GM23338 (cell line): ENCODE results near the gene PTPRA. TPM values are rescaled to one million over a fixed set of nuclear protein-coding genes. Genes with fewer than 3 reads are reported as not detected.

Experiments used
- ATAC-seq: fragments of 200-7000 bp; cut with Tn5 transposase; 3 replicates; pipeline ENCODE4 v1.9.1; 2020
- DNase-seq: peaks from one replicate; pipeline ENCODE4 v3.0.0-alpha.2; 2015; ENCODE audit warnings: low spot score
- H2AFZ ChIP-seq: fragments of 200-600 bp; sonication (generic); 2 replicates; pipeline ENCODE4 v1.8.0; 2016; ENCODE audit warnings: antibody characterized with exemption, mild to moderate bottlenecking, moderate library complexity
- H3F3A ChIP-seq: fragments of 200-600 bp; sonication (generic); replicated peaks from 2 replicates; pipeline ENCODE4 v1.8.0; 2017; ENCODE audit warnings: antibody characterized with exemption, mixed run types, low read depth
- H3K27ac ChIP-seq: fragments of 200-600 bp; sonication (generic); 2 replicates; pipeline ENCODE4 v1.6.1; 2016; ENCODE audit warnings: low read depth
- H3K27me3 ChIP-seq: fragments of 200-600 bp; sonication (generic); 2 replicates; pipeline ENCODE4 v1.8.0; 2016; ENCODE audit warnings: mild to moderate bottlenecking, mixed run types, moderate library complexity; ENCODE audit not compliant: insufficient read depth
- H3K36me3 ChIP-seq: fragments of 200-600 bp; sonication (generic); 2 replicates; pipeline ENCODE4 v1.8.0; 2016; ENCODE audit warnings: mild to moderate bottlenecking; ENCODE audit not compliant: insufficient read depth
- H3K4me1 ChIP-seq: fragments of 200-600 bp; sonication (generic); 2 replicates; pipeline ENCODE4 v1.8.0; 2016; ENCODE audit warnings: mild to moderate bottlenecking, moderate library complexity; ENCODE audit not compliant: insufficient read depth
- H3K4me2 ChIP-seq: fragments of 200-600 bp; sonication (generic); 2 replicates; pipeline ENCODE4 v1.7.1; 2017; ENCODE audit warnings: mixed run types
- H3K4me3 ChIP-seq: fragments of 200-600 bp; sonication (generic); 2 replicates; pipeline ENCODE4 v1.6.1; 2016; ENCODE audit warnings: mixed run types
- H3K79me2 ChIP-seq: fragments of 200-600 bp; sonication (generic); replicated peaks from 2 replicates; pipeline ENCODE4 v1.8.0; 2017; ENCODE audit warnings: mild to moderate bottlenecking; ENCODE audit not compliant: insufficient read depth
- H3K9me2 ChIP-seq: fragments of 200-600 bp; sonication (generic); 2 replicates; pipeline ENCODE4 v1.8.0; 2017; ENCODE audit not compliant: insufficient read depth
- H4K20me1 ChIP-seq: fragments of 200-600 bp; sonication (generic); replicated peaks from 2 replicates; pipeline ENCODE4 v1.8.0; 2017; ENCODE audit warnings: mild to moderate bottlenecking; ENCODE audit not compliant: insufficient read depth
- H3K27ac Mint-ChIP-seq: 2 replicates; pipeline ENCODE4 v1.8.0; 2020; ENCODE audit warnings: inconsistent platforms, mild to moderate bottlenecking, moderate library complexity, mixed read lengths
- H3K27me3 Mint-ChIP-seq: 3 replicates; pipeline ENCODE4 v1.8.0; 2022; ENCODE audit warnings: low read depth, mild to moderate bottlenecking, moderate library complexity, mixed read lengths, inconsistent platforms; ENCODE audit not compliant: insufficient read depth, poor library complexity
- H3K36me3 Mint-ChIP-seq: 3 replicates; pipeline ENCODE4 v1.8.0; 2021; ENCODE audit warnings: low read depth, mild to moderate bottlenecking, inconsistent platforms, moderate library complexity, mixed read lengths
- H3K4me1 Mint-ChIP-seq: 3 replicates; pipeline ENCODE4 v1.8.0; 2020; ENCODE audit warnings: mild to moderate bottlenecking, inconsistent platforms, mixed read lengths
- H3K4me3 Mint-ChIP-seq: 3 replicates; pipeline ENCODE4 v1.8.0; 2021; ENCODE audit warnings: moderate library complexity, mild to moderate bottlenecking, inconsistent platforms, mixed read lengths
- H3K9me3 Mint-ChIP-seq: 3 replicates; pipeline ENCODE4 v1.8.0; 2020; ENCODE audit warnings: moderate library complexity, mild to moderate bottlenecking, inconsistent platforms, mixed read lengths
- CREB1 ChIP-seq: fragments of 250-450 bp; sonication (Bioruptor Pico); IDR thresholded peaks from 2 replicates; pipeline ENCODE4 v1.5.0; 2020; ENCODE audit warnings: low read depth, mild to moderate bottlenecking, moderate library complexity
- EZH2phosphoT487 ChIP-seq: fragments of 200-600 bp; sonication (generic); IDR thresholded peaks from one replicate; pipeline ENCODE4 v1.8.1; 2018; ENCODE audit warnings: antibody characterized with exemption; ENCODE audit not compliant: unreplicated experiment
- JUNB ChIP-seq: IDR thresholded peaks from one replicate; pipeline ENCODE4 v1.6.1; 2016; ENCODE audit warnings: antibody characterized with exemption; ENCODE audit not compliant: unreplicated experiment
- NANOG ChIP-seq: IDR thresholded peaks from 2 replicates; pipeline ENCODE4 v1.6.1; 2016; ENCODE audit warnings: antibody characterized with exemption, borderline replicate concordance
- POLR2AphosphoS5 ChIP-seq: IDR thresholded peaks from 2 replicates; pipeline ENCODE4 v1.6.1; 2016; ENCODE audit warnings: antibody characterized with exemption, low read depth
- STAT1 ChIP-seq: IDR thresholded peaks from one replicate; pipeline ENCODE4 v1.6.1; 2016; ENCODE audit warnings: antibody characterized with exemption; ENCODE audit not compliant: unreplicated experiment
- ZNF331 ChIP-seq: fragments of 250-450 bp; sonication (Bioruptor Pico); IDR thresholded peaks from 2 replicates; pipeline ENCODE4 v1.5.0; 2020; ENCODE audit warnings: low read depth, mild to moderate bottlenecking, moderate library complexity
- polyA plus RNA-seq: library from polyadenylated mRNA; unstranded; fragments of >200 nt; fragmentation: Nextera tagmentation; extraction: Ambion mirVana; gene quantifications from 2 replicates; pipeline ENCODE4 v1.2.1, GENCODE V29; 2016
- total RNA-seq: library from RNA; depleted of rRNA; stranded (reverse); fragments of >200 nt; shearing (Covaris generic); gene quantifications from 2 replicates; pipeline ENCODE4 v1.2.3, GENCODE V29; 2014
- TF ChIP-seq, protein P1 (sequence below): IDR thresholded peaks from one replicate; pipeline ENCODE4 v1.6.1; 2018; ENCODE audit warnings: antibody characterized with exemption; ENCODE audit not compliant: unreplicated experiment
- TF ChIP-seq, protein P2 (sequence below), 2 experiments: fragments of 200-600 bp in 1 of 2; sonication (generic) in 1 of 2; conservative IDR thresholded peaks; 2 replicates each; pipeline versions ENCODE4 v1.5.1 to v1.6.1; 2016 to 2017; ENCODE audit warnings: antibody characterized with exemption in 2 of 2, low read depth in 2 of 2, mild to moderate bottlenecking in 2 of 2, moderate library complexity in 1 of 2
- TF ChIP-seq, protein P3 (sequence below): fragments of 250-450 bp; sonication (Bioruptor Pico); IDR thresholded peaks from 2 replicates; pipeline ENCODE4 v1.5.0; 2020; ENCODE audit warnings: mild to moderate bottlenecking, moderate library complexity
- TF ChIP-seq, protein P4 (sequence below): IDR thresholded peaks from 2 replicates; pipeline ENCODE4 v1.6.1; 2016; ENCODE audit warnings: antibody characterized with exemption

Gene PTPRA
- total and polyA plus RNA-seq, 2 experiments from 2014 or later = 37.8 to 39.3 TPM

DNA sequence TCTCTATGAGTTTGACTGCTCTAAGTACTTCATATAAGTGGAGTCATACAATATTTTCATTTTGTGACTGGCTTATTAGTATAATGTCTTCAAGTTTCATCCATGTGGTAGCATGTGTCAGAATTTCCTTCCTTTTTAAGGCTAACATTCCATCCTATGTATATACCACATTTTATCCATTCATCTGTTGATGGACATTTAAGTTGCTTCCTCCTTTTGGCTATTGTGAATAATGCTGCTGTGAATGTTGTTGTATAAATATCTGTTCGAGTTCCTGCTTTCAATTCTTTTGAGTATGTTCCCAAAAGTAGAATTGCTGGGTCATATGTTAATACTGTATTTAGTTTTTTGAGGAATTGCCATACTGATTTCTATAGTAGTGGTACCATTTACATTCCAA, 79.5 kb downstream of the PTPRA start (continued):
- TF ChIP-seq, protein P1, sequence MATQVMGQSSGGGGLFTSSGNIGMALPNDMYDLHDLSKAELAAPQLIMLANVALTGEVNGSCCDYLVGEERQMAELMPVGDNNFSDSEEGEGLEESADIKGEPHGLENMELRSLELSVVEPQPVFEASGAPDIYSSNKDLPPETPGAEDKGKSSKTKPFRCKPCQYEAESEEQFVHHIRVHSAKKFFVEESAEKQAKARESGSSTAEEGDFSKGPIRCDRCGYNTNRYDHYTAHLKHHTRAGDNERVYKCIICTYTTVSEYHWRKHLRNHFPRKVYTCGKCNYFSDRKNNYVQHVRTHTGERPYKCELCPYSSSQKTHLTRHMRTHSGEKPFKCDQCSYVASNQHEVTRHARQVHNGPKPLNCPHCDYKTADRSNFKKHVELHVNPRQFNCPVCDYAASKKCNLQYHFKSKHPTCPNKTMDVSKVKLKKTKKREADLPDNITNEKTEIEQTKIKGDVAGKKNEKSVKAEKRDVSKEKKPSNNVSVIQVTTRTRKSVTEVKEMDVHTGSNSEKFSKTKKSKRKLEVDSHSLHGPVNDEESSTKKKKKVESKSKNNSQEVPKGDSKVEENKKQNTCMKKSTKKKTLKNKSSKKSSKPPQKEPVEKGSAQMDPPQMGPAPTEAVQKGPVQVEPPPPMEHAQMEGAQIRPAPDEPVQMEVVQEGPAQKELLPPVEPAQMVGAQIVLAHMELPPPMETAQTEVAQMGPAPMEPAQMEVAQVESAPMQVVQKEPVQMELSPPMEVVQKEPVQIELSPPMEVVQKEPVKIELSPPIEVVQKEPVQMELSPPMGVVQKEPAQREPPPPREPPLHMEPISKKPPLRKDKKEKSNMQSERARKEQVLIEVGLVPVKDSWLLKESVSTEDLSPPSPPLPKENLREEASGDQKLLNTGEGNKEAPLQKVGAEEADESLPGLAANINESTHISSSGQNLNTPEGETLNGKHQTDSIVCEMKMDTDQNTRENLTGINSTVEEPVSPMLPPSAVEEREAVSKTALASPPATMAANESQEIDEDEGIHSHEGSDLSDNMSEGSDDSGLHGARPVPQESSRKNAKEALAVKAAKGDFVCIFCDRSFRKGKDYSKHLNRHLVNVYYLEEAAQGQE = no peak
- TF ChIP-seq CREB1 (CRISPR knock-in tag) = no peak
- no peak for TF ChIP-seq EZH2phosphoT487
- TF ChIP-seq STAT1 = no peak
- no peak for TF ChIP-seq NANOG
- TF ChIP-seq JUNB = no peak
- TF ChIP-seq, protein P2, sequence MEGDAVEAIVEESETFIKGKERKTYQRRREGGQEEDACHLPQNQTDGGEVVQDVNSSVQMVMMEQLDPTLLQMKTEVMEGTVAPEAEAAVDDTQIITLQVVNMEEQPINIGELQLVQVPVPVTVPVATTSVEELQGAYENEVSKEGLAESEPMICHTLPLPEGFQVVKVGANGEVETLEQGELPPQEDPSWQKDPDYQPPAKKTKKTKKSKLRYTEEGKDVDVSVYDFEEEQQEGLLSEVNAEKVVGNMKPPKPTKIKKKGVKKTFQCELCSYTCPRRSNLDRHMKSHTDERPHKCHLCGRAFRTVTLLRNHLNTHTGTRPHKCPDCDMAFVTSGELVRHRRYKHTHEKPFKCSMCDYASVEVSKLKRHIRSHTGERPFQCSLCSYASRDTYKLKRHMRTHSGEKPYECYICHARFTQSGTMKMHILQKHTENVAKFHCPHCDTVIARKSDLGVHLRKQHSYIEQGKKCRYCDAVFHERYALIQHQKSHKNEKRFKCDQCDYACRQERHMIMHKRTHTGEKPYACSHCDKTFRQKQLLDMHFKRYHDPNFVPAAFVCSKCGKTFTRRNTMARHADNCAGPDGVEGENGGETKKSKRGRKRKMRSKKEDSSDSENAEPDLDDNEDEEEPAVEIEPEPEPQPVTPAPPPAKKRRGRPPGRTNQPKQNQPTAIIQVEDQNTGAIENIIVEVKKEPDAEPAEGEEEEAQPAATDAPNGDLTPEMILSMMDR (conservative IDR thresholded peaks at IDR 0.05; ENCODE audit: low read depth in 2 of 2) = no peak
- no peak for TF ChIP-seq ZNF331

DNA sequence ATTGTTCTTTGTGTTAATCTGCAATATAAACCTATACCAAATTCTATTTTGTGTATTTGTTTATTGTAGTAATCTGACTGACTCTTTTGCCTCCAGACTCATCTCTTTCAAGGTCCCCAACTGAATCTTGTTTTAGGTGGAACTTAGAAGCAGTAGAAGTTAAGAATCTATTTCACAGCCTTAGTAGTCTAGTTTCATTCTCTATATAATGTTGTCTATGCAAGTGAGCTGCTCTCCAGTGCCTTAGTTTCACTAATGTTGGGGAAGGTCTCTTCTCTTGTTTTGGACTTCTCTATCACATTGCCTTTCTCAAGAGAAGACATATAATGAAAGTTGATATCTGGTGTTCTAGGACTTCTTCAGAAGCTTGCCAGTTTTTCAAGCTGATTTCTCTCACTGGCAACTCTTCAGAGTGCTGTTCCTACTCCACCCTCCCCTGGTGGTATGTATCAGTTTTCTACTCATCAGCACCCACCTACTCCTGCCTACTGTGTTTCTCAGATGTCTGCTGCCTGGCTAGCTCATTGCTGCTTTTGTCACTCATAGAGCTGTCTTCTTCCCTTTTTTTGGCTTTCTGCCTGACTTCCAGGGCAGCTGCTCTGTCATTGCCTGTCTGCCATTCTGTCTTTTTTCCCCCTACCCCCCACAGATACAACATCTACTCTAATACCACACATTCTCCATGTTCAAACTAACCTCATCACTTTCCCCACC, 82.1 kb downstream of the PTPRA start:
- H4K20me1 ChIP-seq = peaks cover 3% of the 10 kb centered on the region; the same call in 1 of the 2 replicates
- ATAC-seq (no peak), DNase-seq (no peak)
- Mint-ChIP-seq H3K36me3 (peaks cover 28% of the 10 kb centered on the region), H3K27ac (no peak overlapping the region), H3K4me1 (peaks cover 4% of the 10 kb centered on the region; the same call in 2 of the 3 replicates), H3K9me3 (no peaks in the 10 kb centered on the region), H3K4me3 (no peak overlapping the region), H3K27me3 (peaks cover 3% of the 10 kb centered on the region)
- H3K4me1 ChIP-seq = peaks cover 7% of the 10 kb centered on the region; the same call in 1 of the 2 replicates
- no peak overlapping the region for H3K4me3 ChIP-seq
- no peaks in the 10 kb centered on the region for H3F3A ChIP-seq
- no peaks in the 10 kb centered on the region for H3K79me2 ChIP-seq
- H3K4me2 ChIP-seq = no peak overlapping the region
- H3K9me2 ChIP-seq = no peaks in the 10 kb centered on the region
- H3K27ac ChIP-seq = no peak overlapping the region
- H2AFZ ChIP-seq = no peak overlapping the region
- H3K36me3 ChIP-seq = no peaks in the 10 kb centered on the region
- H3K27me3 ChIP-seq = no peaks in the 10 kb centered on the region
- TF ChIP-seq POLR2AphosphoS5 (no peak), CREB1 (CRISPR knock-in tag) (no peak), JUNB (no peak), ZNF331 (no peak), STAT1 (no peak), EZH2phosphoT487 (no peak)
- TF ChIP-seq, protein P3, sequence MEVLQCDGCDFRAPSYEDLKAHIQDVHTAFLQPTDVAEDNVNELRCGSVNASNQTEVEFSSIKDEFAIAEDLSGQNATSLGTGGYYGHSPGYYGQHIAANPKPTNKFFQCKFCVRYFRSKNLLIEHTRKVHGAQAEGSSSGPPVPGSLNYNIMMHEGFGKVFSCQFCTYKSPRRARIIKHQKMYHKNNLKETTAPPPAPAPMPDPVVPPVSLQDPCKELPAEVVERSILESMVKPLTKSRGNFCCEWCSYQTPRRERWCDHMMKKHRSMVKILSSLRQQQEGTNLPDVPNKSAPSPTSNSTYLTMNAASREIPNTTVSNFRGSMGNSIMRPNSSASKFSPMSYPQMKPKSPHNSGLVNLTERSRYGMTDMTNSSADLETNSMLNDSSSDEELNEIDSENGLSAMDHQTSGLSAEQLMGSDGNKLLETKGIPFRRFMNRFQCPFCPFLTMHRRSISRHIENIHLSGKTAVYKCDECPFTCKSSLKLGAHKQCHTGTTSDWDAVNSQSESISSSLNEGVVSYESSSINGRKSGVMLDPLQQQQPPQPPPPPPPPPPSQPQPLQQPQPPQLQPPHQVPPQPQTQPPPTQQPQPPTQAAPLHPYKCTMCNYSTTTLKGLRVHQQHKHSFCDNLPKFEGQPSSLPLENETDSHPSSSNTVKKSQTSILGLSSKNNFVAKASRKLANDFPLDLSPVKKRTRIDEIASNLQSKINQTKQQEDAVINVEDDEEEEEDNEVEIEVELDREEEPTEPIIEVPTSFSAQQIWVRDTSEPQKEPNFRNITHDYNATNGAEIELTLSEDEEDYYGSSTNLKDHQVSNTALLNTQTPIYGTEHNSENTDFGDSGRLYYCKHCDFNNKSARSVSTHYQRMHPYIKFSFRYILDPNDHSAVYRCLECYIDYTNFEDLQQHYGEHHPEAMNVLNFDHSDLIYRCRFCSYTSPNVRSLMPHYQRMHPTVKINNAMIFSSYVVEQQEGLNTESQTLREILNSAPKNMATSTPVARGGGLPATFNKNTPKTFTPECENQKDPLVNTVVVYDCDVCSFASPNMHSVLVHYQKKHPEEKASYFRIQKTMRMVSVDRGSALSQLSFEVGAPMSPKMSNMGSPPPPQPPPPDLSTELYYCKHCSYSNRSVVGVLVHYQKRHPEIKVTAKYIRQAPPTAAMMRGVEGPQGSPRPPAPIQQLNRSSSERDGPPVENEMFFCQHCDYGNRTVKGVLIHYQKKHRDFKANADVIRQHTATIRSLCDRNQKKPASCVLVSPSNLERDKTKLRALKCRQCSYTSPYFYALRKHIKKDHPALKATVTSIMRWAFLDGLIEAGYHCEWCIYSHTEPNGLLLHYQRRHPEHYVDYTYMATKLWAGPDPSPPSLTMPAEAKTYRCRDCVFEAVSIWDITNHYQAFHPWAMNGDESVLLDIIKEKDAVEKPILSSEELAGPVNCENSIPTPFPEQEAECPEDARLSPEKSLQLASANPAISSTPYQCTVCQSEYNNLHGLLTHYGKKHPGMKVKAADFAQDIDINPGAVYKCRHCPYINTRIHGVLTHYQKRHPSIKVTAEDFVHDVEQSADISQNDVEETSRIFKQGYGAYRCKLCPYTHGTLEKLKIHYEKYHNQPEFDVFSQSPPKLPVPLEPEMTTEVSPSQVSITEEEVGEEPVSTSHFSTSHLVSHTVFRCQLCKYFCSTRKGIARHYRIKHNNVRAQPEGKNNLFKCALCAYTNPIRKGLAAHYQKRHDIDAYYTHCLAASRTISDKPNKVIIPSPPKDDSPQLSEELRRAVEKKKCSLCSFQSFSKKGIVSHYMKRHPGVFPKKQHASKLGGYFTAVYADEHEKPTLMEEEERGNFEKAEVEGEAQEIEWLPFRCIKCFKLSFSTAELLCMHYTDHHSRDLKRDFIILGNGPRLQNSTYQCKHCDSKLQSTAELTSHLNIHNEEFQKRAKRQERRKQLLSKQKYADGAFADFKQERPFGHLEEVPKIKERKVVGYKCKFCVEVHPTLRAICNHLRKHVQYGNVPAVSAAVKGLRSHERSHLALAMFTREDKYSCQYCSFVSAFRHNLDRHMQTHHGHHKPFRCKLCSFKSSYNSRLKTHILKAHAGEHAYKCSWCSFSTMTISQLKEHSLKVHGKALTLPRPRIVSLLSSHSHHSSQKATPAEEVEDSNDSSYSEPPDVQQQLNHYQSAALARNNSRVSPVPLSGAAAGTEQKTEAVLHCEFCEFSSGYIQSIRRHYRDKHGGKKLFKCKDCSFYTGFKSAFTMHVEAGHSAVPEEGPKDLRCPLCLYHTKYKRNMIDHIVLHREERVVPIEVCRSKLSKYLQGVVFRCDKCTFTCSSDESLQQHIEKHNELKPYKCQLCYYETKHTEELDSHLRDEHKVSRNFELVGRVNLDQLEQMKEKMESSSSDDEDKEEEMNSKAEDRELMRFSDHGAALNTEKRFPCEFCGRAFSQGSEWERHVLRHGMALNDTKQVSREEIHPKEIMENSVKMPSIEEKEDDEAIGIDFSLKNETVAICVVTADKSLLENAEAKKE = no peak
- TF ChIP-seq, protein P4, sequence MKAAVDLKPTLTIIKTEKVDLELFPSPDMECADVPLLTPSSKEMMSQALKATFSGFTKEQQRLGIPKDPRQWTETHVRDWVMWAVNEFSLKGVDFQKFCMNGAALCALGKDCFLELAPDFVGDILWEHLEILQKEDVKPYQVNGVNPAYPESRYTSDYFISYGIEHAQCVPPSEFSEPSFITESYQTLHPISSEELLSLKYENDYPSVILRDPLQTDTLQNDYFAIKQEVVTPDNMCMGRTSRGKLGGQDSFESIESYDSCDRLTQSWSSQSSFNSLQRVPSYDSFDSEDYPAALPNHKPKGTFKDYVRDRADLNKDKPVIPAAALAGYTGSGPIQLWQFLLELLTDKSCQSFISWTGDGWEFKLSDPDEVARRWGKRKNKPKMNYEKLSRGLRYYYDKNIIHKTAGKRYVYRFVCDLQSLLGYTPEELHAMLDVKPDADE = no peak
